Measurements from ENCODE around the gene FFAR4. TPM values are rescaled to one million over a fixed set of nuclear protein-coding genes. Genes with fewer than 3 reads are reported as not detected.

FFAR4 gene
- total RNA-seq, 2 experiments from 2014 or later, result not detected

Other genes starting within 250 kb of the FFAR4 start
- gene MYOF, start 84.3 kb upstream of the FFAR4 start, total RNA-seq, result 10 to 100 TPM; 10.4 to 10.5 TPM
- 10 to 100 TPM; 64.4 to 68.2 TPM for gene CEP55, start 70.1 kb upstream of the FFAR4 start, total RNA-seq
- not detected for gene RBP4, start 34.6 kb downstream of the FFAR4 start, total RNA-seq
- not detected for gene PDE6C, start 45.9 kb downstream of the FFAR4 start, total RNA-seq
- 10 to 100 TPM; 24.5 to 25.0 TPM for gene FRA10AC1, start 135.9 kb downstream of the FFAR4 start, total RNA-seq
- gene LGI1, start 191.3 kb downstream of the FFAR4 start, total RNA-seq, result not detected